Small intestine (tissue), 7 donors: Measurements from ENCODE around the gene INPP5F. TPM values are rescaled to one million over a fixed set of nuclear protein-coding genes. Genes with fewer than 3 reads are reported as not detected.

Source experiments
- DNase-seq, 2 donors: peaks; one replicate each; pipeline versions ENCODE4 v3.0.0 to v3.0.0-alpha.2; 2013
- FAIRE-seq: peaks from 2 replicates; lab custom pipeline; 2012; peaks lifted over from hg19 to GRCh38; lab: Jason Lieb, UNC
- H3K27ac ChIP-seq, 3 donors: one replicate each; pipeline ENCODE4 v1.5.1; 2013; ENCODE audit warnings: low read length in 2 of 3, mild to moderate bottlenecking in 2 of 3, control low read depth in 1 of 3, inconsistent platforms in 1 of 3, low read depth in 1 of 3, moderate library complexity in 1 of 3
- H3K27me3 ChIP-seq, 3 donors: one replicate each; pipeline ENCODE4 v1.6.1; 2013; ENCODE audit warnings: low read length in 3 of 3, inconsistent platforms in 1 of 3; ENCODE audit not compliant: control insufficient read depth in 3 of 3, insufficient read depth in 3 of 3
- H3K36me3 ChIP-seq, 3 donors: one replicate each; pipeline ENCODE4 v1.6.1; 2013; ENCODE audit warnings: low read length in 3 of 3, inconsistent platforms in 1 of 3, low read depth in 1 of 3, mild to moderate bottlenecking in 1 of 3, moderate library complexity in 1 of 3; ENCODE audit not compliant: control insufficient read depth in 3 of 3, insufficient read depth in 2 of 3
- H3K4me1 ChIP-seq, 3 donors: one replicate each; pipeline ENCODE4 v1.6.1; 2013; ENCODE audit warnings: low read length in 2 of 3, inconsistent platforms in 1 of 3, low read depth in 1 of 3, mild to moderate bottlenecking in 1 of 3, moderate library complexity in 1 of 3; ENCODE audit not compliant: control insufficient read depth in 3 of 3, insufficient read depth in 2 of 3
- H3K4me3 ChIP-seq, 3 donors: one replicate each; pipeline ENCODE4 v1.5.1; 2013; ENCODE audit warnings: low read length in 3 of 3, control low read depth in 1 of 3, inconsistent platforms in 1 of 3, low read depth in 1 of 3, mild to moderate bottlenecking in 1 of 3, moderate library complexity in 1 of 3
- H3K9me3 ChIP-seq, 2 donors: one replicate each; pipeline ENCODE4 v1.6.1; 2013; ENCODE audit warnings: low read depth in 1 of 2, low read length in 1 of 2; ENCODE audit not compliant: control insufficient read depth in 2 of 2, insufficient read depth in 1 of 2
- whole genome bisulfite sequencing, 3 donors: extraction: QIAGEN DNeasy Blood & Tissue Kit; methylation state at CpG; one replicate each; pipeline ENCODE4 v1.1.7; 2013; 5-methylcytosine and 5-hydroxymethylcytosine counted together
- polyA plus RNA-seq, 4 donors: library from polyadenylated mRNA; stranded (reverse) in 3 of 4; unstranded in 1 of 4; fragments of 200-250 nt in 3 of 4; fragments of 120-200 nt in 1 of 4; gene quantifications; one replicate each; pipeline versions ENCODE4 v1.2.1 to v1.2.3, GENCODE V29; 2013
- donor health status: healthy with polysubstance abuse.
- donor health status: control.
- donor health status: control.
- donor health status: Bipolar disorder and iron deficiency.
- donor health status: healthy.

INPP5F gene
- polyA plus RNA-seq, 4 donors, result 3.5 to 14.1 (median 5.2) TPM

- Histone ChIP-seq H3K27me3 (no peaks in the 10 kb centered on the region), H3K9me3 (peaks cover 0 to 4% of the 10 kb centered on the region in 2 donors), H3K4me1 (no peaks in the 10 kb centered on the region), H3K36me3 (peaks cover 0 to 13% (median 0%) of the 10 kb centered on the region in 3 donors), H3K27ac (peak overlapping the region in 1 of 3 donors; percentile 33), H3K4me3 (peak overlapping the region in 1 of 3 donors; percentile 53)
- FAIRE-seq, result no peak
- WGBS, 3 donors, result 70 to 89% (median 86%) methylated on average over 84 of the region's 84 CpGs
- peak in 1 of 2 donors; percentile 79 for DNase-seq
Measured at GRCh38 chr10:119817991-119818888, 92.4 kb downstream of the INPP5F start.

GRCh38 chr10:119818889-119819270 is 93.0 kb downstream of the INPP5F start:
- WGBS, 3 donors, result 63 to 80% (median 73%) methylated on average over 10 of the region's 10 CpGs
- FAIRE-seq, result no peak
- peaks cover 0 to 12% (median 0%) of the 10 kb centered on the region in 3 donors for H3K36me3 ChIP-seq
- peak overlapping the region in 1 of 3 donors; percentile 53 for H3K4me3 ChIP-seq
- H3K27ac ChIP-seq, result peak overlapping the region in 1 of 3 donors; percentile 28
- peaks cover 0 to 4% of the 10 kb centered on the region in 2 donors for H3K9me3 ChIP-seq
- no peak for DNase-seq
- no peaks in the 10 kb centered on the region for H3K4me1 ChIP-seq
- no peaks in the 10 kb centered on the region for H3K27me3 ChIP-seq

- 64 to 78% (median 76%) methylated on average over 4 of the region's 4 CpGs for WGBS, 3 donors
- Histone ChIP-seq H3K4me3 (no peak overlapping the region), H3K9me3 (peaks cover 0 to 4% of the 10 kb centered on the region in 2 donors), H3K36me3 (peaks cover 0 to 12% (median 0%) of the 10 kb centered on the region in 3 donors), H3K27ac (no peak overlapping the region), H3K4me1 (no peaks in the 10 kb centered on the region), H3K27me3 (no peaks in the 10 kb centered on the region)
- no peak for FAIRE-seq
- no peak for DNase-seq
Measured at GRCh38 chr10:119821182-119821581, 95.3 kb downstream of the INPP5F start.

DNA sequence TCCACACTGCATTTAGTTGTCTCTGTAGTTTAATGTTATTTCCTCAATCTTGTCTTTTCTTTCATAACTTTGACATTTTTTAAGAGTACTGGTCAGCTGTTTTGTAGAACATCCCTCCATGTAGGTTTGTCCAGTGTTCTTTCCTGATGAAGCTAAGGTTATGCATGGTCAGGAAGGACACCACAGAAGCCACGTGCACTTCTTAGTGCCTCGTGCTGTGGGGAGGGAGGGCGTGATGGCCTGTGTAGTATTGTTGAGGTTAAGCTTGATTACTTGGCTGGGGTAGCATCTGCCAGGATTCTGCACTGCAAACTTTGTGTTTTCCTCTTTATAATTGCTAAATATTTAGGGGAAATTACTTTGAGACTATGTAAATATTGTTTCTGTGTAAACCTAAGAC is 98.4 kb downstream of the INPP5F start:
- Histone ChIP-seq H3K4me3 (no peak overlapping the region), H3K27me3 (no peaks in the 10 kb centered on the region), H3K36me3 (peaks cover 8 to 10% (median 9%) of the 10 kb centered on the region in 3 donors), H3K27ac (no peak overlapping the region), H3K9me3 (no peaks in the 10 kb centered on the region), H3K4me1 (no peaks in the 10 kb centered on the region)
- 67 to 87% (median 81%) methylated on average over 3 of the region's 3 CpGs for WGBS, 3 donors
- DNase-seq (no peak), FAIRE-seq (no peak)

GRCh38 chr10:119826771-119827170 is 100.9 kb downstream of the INPP5F start:
- 92 to 94% (median 94%) methylated on average over 6 of the region's 6 CpGs for WGBS, 3 donors
- no peaks in the 10 kb centered on the region for H3K9me3 ChIP-seq
- no peak overlapping the region for H3K27ac ChIP-seq
- no peaks in the 10 kb centered on the region for H3K27me3 ChIP-seq
- FAIRE-seq (no peak), DNase-seq (no peak)
- H3K4me3 ChIP-seq, result no peak overlapping the region
- H3K4me1 ChIP-seq, result no peaks in the 10 kb centered on the region
- peaks cover 8 to 21% (median 14%) of the 10 kb centered on the region in 3 donors for H3K36me3 ChIP-seq

DNA sequence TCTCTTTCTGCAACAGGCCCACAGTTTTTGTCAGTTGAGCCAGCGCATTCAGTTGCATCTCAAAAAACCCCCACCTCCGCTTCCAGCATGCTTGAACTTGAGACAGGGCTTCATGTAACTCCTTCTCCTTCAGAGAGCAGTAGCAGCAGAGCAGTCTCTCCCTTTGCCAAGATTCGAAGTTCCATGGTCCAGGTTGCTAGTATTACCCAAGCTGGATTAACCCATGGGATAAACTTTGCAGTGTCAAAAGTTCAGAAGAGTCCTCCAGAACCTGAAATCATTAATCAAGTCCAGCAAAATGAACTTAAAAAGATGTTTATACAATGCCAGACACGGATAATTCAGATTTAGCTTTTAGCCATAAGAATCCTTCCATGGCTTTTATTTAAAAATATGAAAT is 101.6 kb downstream of the INPP5F start:
- FAIRE-seq, result no peak
- DNase-seq, result no peak
- H3K4me1 ChIP-seq, result no peaks in the 10 kb centered on the region
- H3K36me3 ChIP-seq, result peaks cover 8 to 23% (median 17%) of the 10 kb centered on the region in 3 donors
- no peaks in the 10 kb centered on the region for H3K27me3 ChIP-seq
- H3K27ac ChIP-seq, result no peak overlapping the region
- 80 to 90% (median 84%) methylated on average over 4 of the region's 4 CpGs for WGBS, 3 donors
- no peaks in the 10 kb centered on the region for H3K9me3 ChIP-seq
- no peak overlapping the region for H3K4me3 ChIP-seq

DNA sequence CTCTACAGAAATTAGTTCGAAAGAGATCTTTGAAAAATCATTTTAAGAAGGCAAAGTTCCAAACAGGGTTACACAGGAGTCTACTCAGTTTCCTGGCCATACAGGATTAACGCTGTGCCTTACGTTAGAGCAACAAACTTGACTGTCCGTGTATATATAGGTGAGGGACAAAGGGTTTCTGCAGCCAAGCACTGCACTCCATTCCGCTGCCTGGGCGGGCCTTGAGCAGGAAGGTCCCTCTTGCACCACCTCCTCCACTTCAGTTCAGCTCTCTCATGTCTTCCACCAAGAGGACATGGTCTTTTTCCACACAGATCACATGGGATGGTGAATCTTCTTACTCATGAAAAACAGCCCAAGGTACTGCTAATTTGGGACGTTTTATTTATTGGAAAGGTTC is 103.6 kb downstream of the INPP5F start:
- FAIRE-seq, result no peak
- no peak for DNase-seq
- Histone ChIP-seq H3K9me3 (no peaks in the 10 kb centered on the region), H3K27me3 (no peaks in the 10 kb centered on the region), H3K4me3 (no peak overlapping the region), H3K27ac (no peak overlapping the region), H3K36me3 (peaks cover 14 to 38% (median 23%) of the 10 kb centered on the region in 3 donors), H3K4me1 (no peaks in the 10 kb centered on the region)
- 87 to 90% (median 88%) methylated on average over 7 of the region's 7 CpGs for WGBS, 3 donors

DNA sequence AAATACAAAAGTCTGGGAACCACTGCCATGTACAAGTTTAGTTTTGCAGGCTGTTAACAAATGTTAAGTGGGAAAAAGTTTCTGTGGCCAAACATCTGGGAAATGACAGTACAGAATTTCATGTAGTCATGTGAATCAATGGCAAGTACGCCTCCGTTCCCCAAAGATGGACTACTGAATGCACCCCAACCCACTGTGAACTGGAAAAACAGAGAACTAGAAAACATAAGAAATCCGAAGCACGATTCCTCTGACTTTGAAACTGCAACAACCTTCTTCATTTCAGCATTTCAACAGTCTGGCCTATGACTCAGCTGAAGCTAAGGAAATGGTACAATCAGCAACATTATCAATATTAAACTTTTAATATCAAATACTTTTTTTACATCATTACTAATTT is 105.0 kb downstream of the INPP5F start:
- peaks cover 14 to 43% (median 31%) of the 10 kb centered on the region in 3 donors for H3K36me3 ChIP-seq
- WGBS, 3 donors, result 93 to 99% (median 97%) methylated on average over 4 of the region's 4 CpGs
- no peaks in the 10 kb centered on the region for H3K4me1 ChIP-seq
- no peaks in the 10 kb centered on the region for H3K9me3 ChIP-seq
- H3K27me3 ChIP-seq, result no peaks in the 10 kb centered on the region
- FAIRE-seq (no peak), DNase-seq (no peak)
- H3K27ac ChIP-seq, result no peak overlapping the region
- H3K4me3 ChIP-seq, result no peak overlapping the region
